Suprapubic skin (tissue), 4 donors: ENCODE measurements around the gene LPP. TPM values are rescaled to one million over a fixed set of nuclear protein-coding genes. Genes with fewer than 3 reads are reported as not detected.

Experiments
- DNase-seq, 2 donors: peaks; one replicate each; pipeline ENCODE4 v3.0.0-alpha.2; 2019; ENCODE audit warnings: low spot score in 2 of 2
- H3K27ac ChIP-seq: fragments of 200-600 bp; sonication (generic); one replicate; pipeline ENCODE4 v1.5.1; 2019
- H3K27me3 ChIP-seq: fragments of 200-600 bp; sonication (generic); one replicate; pipeline ENCODE4 v1.5.1; 2019
- H3K36me3 ChIP-seq: fragments of 200-600 bp; sonication (generic); one replicate; pipeline ENCODE4 v1.5.1; 2019
- H3K4me1 ChIP-seq: fragments of 200-600 bp; sonication (generic); one replicate; pipeline ENCODE4 v1.5.1; 2019
- H3K4me3 ChIP-seq: fragments of 200-600 bp; sonication (generic); one replicate; pipeline ENCODE4 v1.5.1; 2019; ENCODE audit warnings: mild to moderate bottlenecking
- H3K9me3 ChIP-seq: fragments of 200-600 bp; sonication (generic); one replicate; pipeline ENCODE4 v1.5.1; 2019
- CTCF ChIP-seq, 2 donors: fragments of 200-600 bp in 1 of 2; fragments of 450-650 bp in 1 of 2; sonication (generic) in 1 of 2; IDR thresholded peaks; one replicate each; pipeline ENCODE4 v1.5.1; 2016 to 2019; ENCODE audit warnings: antibody characterized with exemption in 2 of 2, mild to moderate bottlenecking in 1 of 2, moderate library complexity in 1 of 2
- EP300 ChIP-seq: sonication (generic); formaldehyde crosslinking; IDR thresholded peaks from one replicate; pipeline ENCODE4 v1.6.1; 2017; ENCODE audit warnings: antibody characterized with exemption
- POLR2A ChIP-seq, 2 donors: fragments of 450-650 bp; IDR thresholded peaks; one replicate each; pipeline ENCODE4 v1.6.1; 2017; ENCODE audit warnings: antibody characterized with exemption in 2 of 2, mild to moderate bottlenecking in 2 of 2, moderate library complexity in 2 of 2
- POLR2AphosphoS5 ChIP-seq, 3 donors: sonication (generic); formaldehyde crosslinking; IDR thresholded peaks; one replicate each; pipeline ENCODE4 v1.6.1; 2017; ENCODE audit warnings: antibody characterized with exemption in 3 of 3
- WGBS: methylation state at CpG from one replicate; pipeline ENCODE4 v1.1.5; 2018; 5-methylcytosine and 5-hydroxymethylcytosine counted together
- total RNA-seq, 4 donors: library from RNA; depleted of rRNA; stranded (reverse); fragments of >200 nt; gene quantifications; one replicate each; pipeline ENCODE4 v1.1.0, GENCODE V29; 2016

The LPP gene
- total RNA-seq, 4 donors from 2014 or later = 56.8 to 127 (median 84.2) TPM

- TF ChIP-seq POLR2A (IDR thresholded peaks at IDR 0.05) (no peak), POLR2AphosphoS5 (IDR thresholded peaks at IDR 0.05) (no peak), CTCF (IDR thresholded peaks at IDR 0.05) (no peak), EP300 (no peak)
- no peak overlapping the region for H3K27ac ChIP-seq
- no peak for DNase-seq
- peaks cover 16% of the 10 kb centered on the region for H3K4me1 ChIP-seq
- no peaks in the 10 kb centered on the region for H3K9me3 ChIP-seq
- H3K27me3 ChIP-seq = no peaks in the 10 kb centered on the region
- H3K4me3 ChIP-seq = no peak overlapping the region
- WGBS = 55% methylated on average over 8 of the region's 8 CpGs
- H3K36me3 ChIP-seq = no peaks in the 10 kb centered on the region
Observed at GRCh38 chr3:188848947-188849346, 695.0 kb downstream of the LPP start.

- no peaks in the 10 kb centered on the region for H3K27me3 ChIP-seq
- peaks cover 36% of the 10 kb centered on the region for H3K4me1 ChIP-seq
- DNase-seq = no peak
- H3K27ac ChIP-seq = peak overlapping the region; percentile 93
- TF ChIP-seq EP300 = no peak
- peak; percentile 10 to 89 (median 50) for TF ChIP-seq POLR2AphosphoS5 (IDR thresholded peaks at IDR 0.05)
- H3K4me3 ChIP-seq = no peak overlapping the region
- H3K36me3 ChIP-seq = no peaks in the 10 kb centered on the region
- WGBS = 20% methylated on average over 4 of the region's 4 CpGs
- H3K9me3 ChIP-seq = no peaks in the 10 kb centered on the region
Observed at GRCh38 chr3:188853856-188854771, 700.2 kb downstream of the LPP start.

- TF ChIP-seq CTCF (IDR thresholded peaks at IDR 0.05) = no peak
- no peak for TF ChIP-seq POLR2A (IDR thresholded peaks at IDR 0.05)
- no peak for TF ChIP-seq EP300
- TF ChIP-seq POLR2AphosphoS5 (IDR thresholded peaks at IDR 0.05) = no peak
- Histone ChIP-seq H3K4me3 (no peak overlapping the region), H3K9me3 (no peaks in the 10 kb centered on the region), H3K27ac (peak overlapping the region; percentile 93), H3K27me3 (no peaks in the 10 kb centered on the region), H3K4me1 (peaks cover 38% of the 10 kb centered on the region), H3K36me3 (no peaks in the 10 kb centered on the region)
- DNase-seq = no peak
Observed at GRCh38 chr3:188854772-188855149, 700.8 kb downstream of the LPP start.

GRCh38 chr3:188855675-188856074, 701.7 kb downstream of the LPP start:
- H3K27ac ChIP-seq = peak overlapping the region; percentile 93

GRCh38 chr3:188860147-188860546, 706.2 kb downstream of the LPP start:
- no peaks in the 10 kb centered on the region for H3K9me3 ChIP-seq
- TF ChIP-seq EP300 = no peak
- TF ChIP-seq POLR2A (IDR thresholded peaks at IDR 0.05) = no peak
- no peak for TF ChIP-seq POLR2AphosphoS5 (IDR thresholded peaks at IDR 0.05)
- TF ChIP-seq CTCF (IDR thresholded peaks at IDR 0.05) = no peak
- WGBS = 96% methylated on average over 3 of the region's 3 CpGs

More at GRCh38 chr3:188855675-188856074, 701.7 kb downstream of the LPP start:
- Histone ChIP-seq H3K36me3 (no peaks in the 10 kb centered on the region), H3K27me3 (no peaks in the 10 kb centered on the region), H3K4me3 (no peak overlapping the region), H3K9me3 (no peaks in the 10 kb centered on the region), H3K4me1 (peaks cover 39% of the 10 kb centered on the region)
- no peak for TF ChIP-seq CTCF (IDR thresholded peaks at IDR 0.05)
- TF ChIP-seq POLR2A (IDR thresholded peaks at IDR 0.05) = no peak
- no peak for TF ChIP-seq EP300
- no peak for TF ChIP-seq POLR2AphosphoS5 (IDR thresholded peaks at IDR 0.05)
- WGBS = 86% methylated on average over 3 of the region's 3 CpGs
- DNase-seq = no peak

More at GRCh38 chr3:188860147-188860546, 706.2 kb downstream of the LPP start:
- H3K36me3 ChIP-seq = no peaks in the 10 kb centered on the region
- peaks cover 27% of the 10 kb centered on the region for H3K4me1 ChIP-seq
- no peak overlapping the region for H3K27ac ChIP-seq
- H3K4me3 ChIP-seq = no peak overlapping the region
- DNase-seq = no peak
- no peaks in the 10 kb centered on the region for H3K27me3 ChIP-seq
